Testis (tissue), 3 donors: ENCODE data around the gene LYST. TPM values are rescaled to one million over a fixed set of nuclear protein-coding genes. Genes with fewer than 3 reads are reported as not detected.

Experiments used
- DNase-seq: peaks from one replicate; pipeline ENCODE4 v3.0.0-alpha.2; 2019
- H3K27ac ChIP-seq, 2 donors: fragments of 200-600 bp; sonication (generic); one replicate each; pipeline ENCODE4 v1.5.1; 2019
- H3K27me3 ChIP-seq: fragments of 200-600 bp; sonication (generic); one replicate; pipeline ENCODE4 v1.5.1; 2019
- H3K36me3 ChIP-seq: fragments of 200-600 bp; sonication (generic); one replicate; pipeline ENCODE4 v1.5.1; 2017; ENCODE audit warnings: low read depth; ENCODE audit errors: missing control alignments
- H3K4me1 ChIP-seq: fragments of 200-600 bp; sonication (generic); one replicate; pipeline ENCODE4 v1.5.1; 2019
- H3K4me3 ChIP-seq, 2 donors: fragments of 200-600 bp; sonication (generic); one replicate each; pipeline ENCODE4 v1.5.1; 2017 to 2019
- H3K9me3 ChIP-seq: fragments of 200-600 bp; sonication (generic); one replicate; pipeline ENCODE4 v1.5.1; 2017
- POLR2A ChIP-seq: fragments of 450-650 bp; IDR thresholded peaks from one replicate; pipeline ENCODE4 v1.6.1; 2017; ENCODE audit warnings: antibody characterized with exemption, mild to moderate bottlenecking, moderate library complexity
- WGBS, 2 donors: methylation state at CpG; one replicate each; pipeline ENCODE4 v1.1.5; 2018; 5-methylcytosine and 5-hydroxymethylcytosine counted together
- intact Hi-C: fragments of 100-400 bp; cut with DNase I; formaldehyde crosslinking; loops from one replicate; pipeline ENCODE4 v1.15.1; 2023; ENCODE audit warnings: low total_unique reads
- microRNA counts, 2 donors: library from miRNA; unstranded; fragments of <30 nt; microRNA quantifications; one replicate each; lab custom pipeline; 2016
- microRNA-seq, 2 donors: library from miRNA; unstranded; fragments of <30 nt; microRNA quantifications; one replicate each; pipeline ENCODE4, GENCODE V29; 2016; ENCODE audit warnings: borderline number of aligned reads in 2 of 2, borderline replicate concordance in 1 of 2
- polyA plus RNA-seq: library from polyadenylated mRNA; stranded (reverse); fragments of 350-450 nt; fragmentation: Illumina TruSeq; extraction: RNeasy Lipid Tissue Mini Kit (QIAGEN cat#74804); gene quantifications from one replicate; pipeline ENCODE4 v1.2.3, GENCODE V29; 2014; ENCODE audit warnings: low read depth, low replicate concordance; ENCODE audit not compliant: insufficient read depth
- small RNA-seq, 2 donors: library from RNA; depleted of rRNA; stranded (forward); fragments of <200 nt; gene quantifications; one replicate each; pipeline ENCODE3, GENCODE V24; 2016
- total RNA-seq, 2 donors: library from RNA; depleted of rRNA; stranded (reverse); fragments of >200 nt; gene quantifications; one replicate each; pipeline ENCODE4 v1.2.3, GENCODE V29; 2016
- TF ChIP-seq, protein P1 (sequence below), 3 experiments: fragments of 450-650 bp in 2 of 3; fragments of 200-600 bp in 1 of 3; sonication (generic) in 1 of 3; IDR thresholded peaks; one replicate each; pipeline ENCODE4 v1.5.1; 2016 to 2019; ENCODE audit warnings: antibody characterized with exemption in 3 of 3, mild to moderate bottlenecking in 2 of 3, moderate library complexity in 1 of 3

Gene LYST
- total and polyA plus RNA-seq, 3 donors from 2014 or later, result 22.9 to 69.1 (median 60.9) TPM

DNA sequence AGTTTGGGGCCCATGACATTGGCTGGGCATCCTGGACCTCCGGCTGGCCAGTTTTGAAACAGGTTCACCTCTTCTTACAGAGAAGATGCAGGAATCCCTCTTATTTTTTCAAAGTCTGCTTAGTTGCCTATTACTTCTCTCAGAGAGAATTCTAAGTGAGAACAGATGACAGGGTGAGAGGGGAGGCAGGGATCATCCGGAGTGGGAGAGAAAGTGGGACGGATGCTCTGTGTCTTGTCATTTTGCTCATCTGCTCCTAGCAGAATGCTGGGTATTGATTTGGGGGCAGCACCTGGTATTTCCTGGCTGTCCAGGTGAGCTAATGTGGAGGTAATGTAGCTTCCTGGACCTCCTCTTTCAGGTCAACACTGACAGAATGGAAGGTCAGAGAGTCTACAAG lies 249.6 kb downstream of the LYST start:
- 78 to 94% methylated on average over 3 of the region's 3 CpGs for WGBS, 2 donors
- Histone ChIP-seq H3K4me1 (no peaks in the 10 kb centered on the region), H3K27me3 (no peaks in the 10 kb centered on the region), H3K36me3 (no peaks in the 10 kb centered on the region), H3K4me3 (no peak overlapping the region), H3K27ac (no peak overlapping the region), H3K9me3 (no peaks in the 10 kb centered on the region)
- TF ChIP-seq POLR2A, result no peak
- TF ChIP-seq, protein P1, sequence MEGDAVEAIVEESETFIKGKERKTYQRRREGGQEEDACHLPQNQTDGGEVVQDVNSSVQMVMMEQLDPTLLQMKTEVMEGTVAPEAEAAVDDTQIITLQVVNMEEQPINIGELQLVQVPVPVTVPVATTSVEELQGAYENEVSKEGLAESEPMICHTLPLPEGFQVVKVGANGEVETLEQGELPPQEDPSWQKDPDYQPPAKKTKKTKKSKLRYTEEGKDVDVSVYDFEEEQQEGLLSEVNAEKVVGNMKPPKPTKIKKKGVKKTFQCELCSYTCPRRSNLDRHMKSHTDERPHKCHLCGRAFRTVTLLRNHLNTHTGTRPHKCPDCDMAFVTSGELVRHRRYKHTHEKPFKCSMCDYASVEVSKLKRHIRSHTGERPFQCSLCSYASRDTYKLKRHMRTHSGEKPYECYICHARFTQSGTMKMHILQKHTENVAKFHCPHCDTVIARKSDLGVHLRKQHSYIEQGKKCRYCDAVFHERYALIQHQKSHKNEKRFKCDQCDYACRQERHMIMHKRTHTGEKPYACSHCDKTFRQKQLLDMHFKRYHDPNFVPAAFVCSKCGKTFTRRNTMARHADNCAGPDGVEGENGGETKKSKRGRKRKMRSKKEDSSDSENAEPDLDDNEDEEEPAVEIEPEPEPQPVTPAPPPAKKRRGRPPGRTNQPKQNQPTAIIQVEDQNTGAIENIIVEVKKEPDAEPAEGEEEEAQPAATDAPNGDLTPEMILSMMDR (IDR thresholded peaks at IDR 0.05), result no peak
- DNase-seq, result no peak
- intact Hi-C loops, result no loop called here

DNA sequence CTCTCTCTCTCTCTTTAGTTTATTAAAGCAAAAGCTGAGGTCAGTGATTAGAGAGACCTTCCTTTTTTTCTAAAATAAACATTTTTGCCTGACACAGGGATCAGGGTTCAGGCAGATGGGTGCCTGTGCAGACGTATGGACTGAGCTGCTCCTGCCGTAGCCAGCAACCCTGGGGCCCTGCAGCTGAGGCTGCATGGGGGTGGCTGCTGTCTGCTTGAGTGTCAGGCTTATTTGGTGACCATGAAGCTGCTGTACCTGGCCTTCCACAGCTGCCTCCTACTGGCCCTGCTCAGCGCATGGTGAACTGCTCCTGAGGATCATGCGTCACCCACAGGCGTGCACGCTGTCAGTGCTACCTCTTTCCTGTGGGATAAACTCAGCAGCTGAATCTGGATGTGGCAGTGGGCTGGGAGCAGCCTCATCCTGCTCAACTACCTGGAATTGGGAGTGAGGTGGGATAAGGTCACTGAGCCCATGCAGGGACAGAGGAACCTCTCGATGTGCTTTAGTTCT lies 252.2 kb downstream of the LYST start:
- WGBS, 2 donors, result 88 to 93% methylated on average over 6 to 7 of the region's 7 CpGs
- H3K36me3 ChIP-seq, result no peaks in the 10 kb centered on the region
- TF ChIP-seq POLR2A, result no peak
- TF ChIP-seq, protein P1 (IDR thresholded peaks at IDR 0.05), result no peak
- no peaks in the 10 kb centered on the region for H3K4me1 ChIP-seq
- intact Hi-C loops, result no loop called here
- H3K27ac ChIP-seq, result no peak overlapping the region
- H3K27me3 ChIP-seq, result no peaks in the 10 kb centered on the region
- DNase-seq, result no peak
- H3K9me3 ChIP-seq, result no peaks in the 10 kb centered on the region
- no peak overlapping the region for H3K4me3 ChIP-seq

DNA sequence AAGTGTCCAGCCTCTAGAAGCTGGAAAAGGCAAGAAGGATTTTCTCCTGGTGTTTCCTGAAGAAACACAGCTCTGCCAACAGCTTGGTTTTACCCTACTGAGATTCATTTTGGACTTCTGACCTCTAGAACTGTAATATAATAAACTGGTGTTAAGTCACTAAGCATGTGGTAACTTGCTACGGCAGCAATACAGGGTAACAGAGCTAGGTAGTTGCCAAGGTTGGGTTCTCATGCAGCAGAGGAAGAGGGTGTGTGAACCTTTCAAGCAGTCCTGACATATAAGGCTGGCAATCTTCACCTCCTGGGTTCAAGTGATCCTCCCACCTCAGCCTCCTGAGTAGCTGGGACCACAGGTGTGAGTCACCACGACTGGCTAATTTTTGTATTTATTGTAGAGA lies 253.1 kb downstream of the LYST start:
- no peaks in the 10 kb centered on the region for H3K4me1 ChIP-seq
- no peak for DNase-seq
- no peak overlapping the region for H3K4me3 ChIP-seq
- H3K27me3 ChIP-seq, result no peaks in the 10 kb centered on the region
- no peaks in the 10 kb centered on the region for H3K36me3 ChIP-seq
- H3K9me3 ChIP-seq, result no peaks in the 10 kb centered on the region
- TF ChIP-seq, protein P1 (IDR thresholded peaks at IDR 0.05), result no peak
- no peak for TF ChIP-seq POLR2A
- intact Hi-C loops, result no loop called here
- 73 to 84% methylated on average over 2 of the region's 2 CpGs for WGBS, 2 donors
- no peak overlapping the region for H3K27ac ChIP-seq

DNA sequence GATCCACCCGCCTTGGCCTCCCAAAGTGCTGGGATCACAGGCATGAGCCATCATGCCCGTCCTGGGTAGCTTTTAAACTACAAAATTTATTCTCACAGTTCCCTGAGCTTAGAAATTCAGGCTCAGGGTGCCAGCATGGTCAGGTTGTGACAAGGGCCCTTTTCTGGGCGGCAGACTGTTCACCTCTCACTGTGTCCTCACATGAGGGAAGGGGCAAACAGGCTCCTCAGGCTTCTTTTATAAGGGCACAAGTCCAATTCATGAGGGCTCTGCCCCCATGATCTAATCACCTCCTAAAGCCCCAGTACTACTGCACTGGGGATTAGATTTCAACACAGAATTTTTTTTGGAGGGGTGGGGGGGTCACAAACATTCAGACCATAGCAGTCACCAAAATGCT lies 253.9 kb downstream of the LYST start:
- 44 to 77% methylated on average over 2 to 3 of the region's 3 CpGs for WGBS, 2 donors
- H3K27me3 ChIP-seq, result no peaks in the 10 kb centered on the region
- no peak for DNase-seq
- intact Hi-C loops, result no loop called here
- H3K27ac ChIP-seq, result no peak overlapping the region
- no peaks in the 10 kb centered on the region for H3K4me1 ChIP-seq
- no peaks in the 10 kb centered on the region for H3K9me3 ChIP-seq
- TF ChIP-seq POLR2A, result no peak
- TF ChIP-seq, protein P1 (IDR thresholded peaks at IDR 0.05), result no peak
- H3K36me3 ChIP-seq, result no peaks in the 10 kb centered on the region
- H3K4me3 ChIP-seq, result no peak overlapping the region

MicroRNAs encoded within 50 kb of the gene (microRNA counts, 767-probe panel; counts per million panel counts)
- 0 to 152 counts per million in 2 donors for microRNA hsa-miR-1537 (lab: Ali Mortazavi, UCI)

Small RNA genes within 50 kb of the gene (microRNA-seq; reads per million reads assigned to microRNA genes)
- 0 reads per million in 2 donors for gene MIR1537

Small RNA genes within 50 kb of the gene (small RNA-seq; reads per million reads assigned to genes)
- gene MIR1537 (0 reads per million in 2 donors), gene RNU6-968P (0 reads per million in 2 donors)

Other genes starting within 250 kb of the LYST start
- gene GNG4, start 217.1 kb downstream of the LYST start, total RNA-seq, result 1 to 10 TPM; 2.9 to 3.2 TPM
- gene GNG4, start 217.1 kb downstream of the LYST start, polyA plus RNA-seq, result 3.3 TPM
- gene NID1, start 198.2 kb upstream of the LYST start, total RNA-seq, result 10 to 100 TPM; 18.8 to 36.1 TPM
- gene NID1, start 198.2 kb upstream of the LYST start, polyA plus RNA-seq, result 21.0 TPM